ENCODE results near the gene WDR86.
A peak's percentile ranks its signal among the peaks of the same experiment; 100 is the strongest.

WDR86 gene

DNA sequence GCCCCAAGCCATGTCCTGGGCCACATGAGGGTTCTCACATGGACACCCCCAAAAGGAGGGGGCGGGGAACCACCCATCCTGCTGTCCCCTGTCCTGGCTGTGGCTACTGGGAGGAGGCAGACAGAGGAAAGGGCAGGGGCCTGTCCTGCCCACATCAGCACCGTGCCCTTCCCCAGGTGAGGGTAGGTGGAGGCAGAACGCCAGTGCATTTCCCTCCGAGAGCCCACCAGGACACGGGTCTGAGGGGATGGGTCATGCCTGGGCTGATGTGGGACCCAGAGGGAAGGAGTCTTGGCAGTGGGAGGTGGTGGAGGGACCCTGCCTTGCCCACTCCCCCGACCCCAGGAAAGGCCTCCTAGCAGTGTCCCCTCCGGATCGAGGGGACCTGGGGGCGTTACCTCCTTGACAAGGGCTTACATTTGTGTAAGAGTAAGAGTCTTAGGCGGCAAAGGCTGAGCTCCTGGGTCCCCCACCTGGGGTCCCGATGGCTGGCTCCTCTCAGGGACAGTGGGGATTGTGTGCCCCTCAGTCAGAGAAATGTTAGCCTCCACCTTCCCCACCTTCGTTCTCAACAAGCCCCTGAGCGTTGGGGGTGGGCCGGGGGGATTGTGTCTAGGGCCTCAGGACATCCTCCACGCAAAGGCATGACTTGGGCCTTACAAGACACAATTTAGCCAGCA, 24.0 kb upstream of the WDR86 start:
- H3K4me3 ChIP-seq (replicated peaks; ENCODE audit: insufficient read depth, low read length), result no peak overlapping the region
- no peak overlapping the region for H3K27ac ChIP-seq (replicated peaks)
- DNase-seq (ENCODE audit: low read depth in 1 of 2, low spot score in 1 of 2), result no peak
- TF ChIP-seq SPI1 (IDR thresholded peaks at IDR 0.05; ENCODE audit: borderline replicate concordance, low read depth) (no peak), GABPA (IDR thresholded peaks at IDR 0.05; ENCODE audit: low read depth) (no peak), CTCF (IDR thresholded peaks at IDR 0.05; ENCODE audit: insufficient read depth, low read length) (no peak), POLR2AphosphoS5 (IDR thresholded peaks at IDR 0.05; ENCODE audit: low read depth) (no peak)
- TF ChIP-seq, protein P1, sequence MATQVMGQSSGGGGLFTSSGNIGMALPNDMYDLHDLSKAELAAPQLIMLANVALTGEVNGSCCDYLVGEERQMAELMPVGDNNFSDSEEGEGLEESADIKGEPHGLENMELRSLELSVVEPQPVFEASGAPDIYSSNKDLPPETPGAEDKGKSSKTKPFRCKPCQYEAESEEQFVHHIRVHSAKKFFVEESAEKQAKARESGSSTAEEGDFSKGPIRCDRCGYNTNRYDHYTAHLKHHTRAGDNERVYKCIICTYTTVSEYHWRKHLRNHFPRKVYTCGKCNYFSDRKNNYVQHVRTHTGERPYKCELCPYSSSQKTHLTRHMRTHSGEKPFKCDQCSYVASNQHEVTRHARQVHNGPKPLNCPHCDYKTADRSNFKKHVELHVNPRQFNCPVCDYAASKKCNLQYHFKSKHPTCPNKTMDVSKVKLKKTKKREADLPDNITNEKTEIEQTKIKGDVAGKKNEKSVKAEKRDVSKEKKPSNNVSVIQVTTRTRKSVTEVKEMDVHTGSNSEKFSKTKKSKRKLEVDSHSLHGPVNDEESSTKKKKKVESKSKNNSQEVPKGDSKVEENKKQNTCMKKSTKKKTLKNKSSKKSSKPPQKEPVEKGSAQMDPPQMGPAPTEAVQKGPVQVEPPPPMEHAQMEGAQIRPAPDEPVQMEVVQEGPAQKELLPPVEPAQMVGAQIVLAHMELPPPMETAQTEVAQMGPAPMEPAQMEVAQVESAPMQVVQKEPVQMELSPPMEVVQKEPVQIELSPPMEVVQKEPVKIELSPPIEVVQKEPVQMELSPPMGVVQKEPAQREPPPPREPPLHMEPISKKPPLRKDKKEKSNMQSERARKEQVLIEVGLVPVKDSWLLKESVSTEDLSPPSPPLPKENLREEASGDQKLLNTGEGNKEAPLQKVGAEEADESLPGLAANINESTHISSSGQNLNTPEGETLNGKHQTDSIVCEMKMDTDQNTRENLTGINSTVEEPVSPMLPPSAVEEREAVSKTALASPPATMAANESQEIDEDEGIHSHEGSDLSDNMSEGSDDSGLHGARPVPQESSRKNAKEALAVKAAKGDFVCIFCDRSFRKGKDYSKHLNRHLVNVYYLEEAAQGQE (IDR thresholded peaks at IDR 0.05; ENCODE audit: insufficient replicate concordance, low read depth), result no peak
- H3K27me3 ChIP-seq (ENCODE audit: insufficient read depth, poor library complexity, severe bottlenecking), result no peaks in the 10 kb centered on the region

GRCh38 chr7:151432658-151433521, 23.1 kb upstream of the WDR86 start:
- Histone ChIP-seq H3K4me3 (replicated peaks; ENCODE audit: insufficient read depth, low read length) (no peak overlapping the region), H3K27ac (replicated peaks) (no peak overlapping the region), H3K27me3 (ENCODE audit: insufficient read depth, poor library complexity, severe bottlenecking) (no peaks in the 10 kb centered on the region)
- TF ChIP-seq, protein P1 (IDR thresholded peaks at IDR 0.05; ENCODE audit: insufficient replicate concordance, low read depth), result no peak
- TF ChIP-seq SPI1 (IDR thresholded peaks at IDR 0.05; ENCODE audit: borderline replicate concordance, low read depth), result peak; percentile 6; the same call in 1 of the 2 replicates
- DNase-seq (ENCODE audit: low read depth in 1 of 2, low spot score in 1 of 2), result peak in 1 of 2 experiments; percentile 56

DNA sequence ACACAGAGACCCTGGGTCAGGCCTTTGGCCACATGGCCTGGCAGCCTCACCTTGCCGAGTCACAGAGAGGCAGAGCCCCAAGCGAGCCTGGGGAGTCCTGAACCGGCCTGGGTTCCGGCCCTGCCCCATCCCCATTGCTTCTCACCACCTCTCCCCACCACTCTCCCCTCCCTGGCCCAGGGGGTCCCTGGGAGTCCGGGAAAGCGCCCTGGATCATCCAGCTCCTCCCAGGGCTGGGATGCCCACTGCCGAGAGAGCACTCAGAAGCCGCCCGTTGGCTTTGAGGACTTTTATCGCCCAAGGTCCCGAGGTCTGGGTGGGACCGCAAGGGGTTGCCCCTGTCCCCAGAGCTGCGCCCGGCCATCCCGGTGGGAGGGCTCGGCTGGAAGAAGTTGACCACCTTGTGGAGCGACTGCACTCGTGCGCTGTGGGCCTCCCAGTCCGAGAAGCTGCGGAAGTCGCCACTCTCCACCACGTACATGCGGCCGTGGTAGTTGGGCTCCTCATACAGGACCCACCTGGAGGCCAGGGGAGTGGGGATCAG, 22.0 kb upstream of the WDR86 start:
- TF ChIP-seq CTCF (IDR thresholded peaks at IDR 0.05; ENCODE audit: insufficient read depth, low read length) (no peak), SPI1 (IDR thresholded peaks at IDR 0.05; ENCODE audit: borderline replicate concordance, low read depth) (no peak), GABPA (IDR thresholded peaks at IDR 0.05; ENCODE audit: low read depth) (no peak), POLR2AphosphoS5 (IDR thresholded peaks at IDR 0.05; ENCODE audit: low read depth) (no peak)
- TF ChIP-seq, protein P1 (IDR thresholded peaks at IDR 0.05; ENCODE audit: insufficient replicate concordance, low read depth), result no peak
- Histone ChIP-seq H3K4me3 (replicated peaks; ENCODE audit: insufficient read depth, low read length) (no peak overlapping the region), H3K27me3 (ENCODE audit: insufficient read depth, poor library complexity, severe bottlenecking) (no peaks in the 10 kb centered on the region), H3K27ac (replicated peaks) (no peak overlapping the region)
- DNase-seq (ENCODE audit: low read depth in 1 of 2, low spot score in 1 of 2), result no peak

Data from HL-60 (cell line).